Body of pancreas (tissue), 4 donors: Measurements from ENCODE around the gene WDR11. TPM values are rescaled to one million over a fixed set of nuclear protein-coding genes. Genes with fewer than 3 reads are reported as not detected.

Experiments used
- ATAC-seq: fragments of 150-250 bp; one replicate; pipeline ENCODE4 v1.9.1; 2016
- DNase-seq, 4 donors: peaks; one replicate each; pipeline ENCODE4 v3.0.0-alpha.2; 2019
- H3K27ac ChIP-seq, 4 donors: fragments of 200-600 bp; sonication (generic); 1 replicate in 3 of 4; 2 replicates in 1 of 4; pipeline versions ENCODE4 v1.5.1 to v1.6.1; 2016 to 2019; ENCODE audit warnings: mild to moderate bottlenecking in 1 of 4, mixed read lengths in 1 of 4, moderate library complexity in 1 of 4
- H3K27me3 ChIP-seq, 2 donors: fragments of 200-600 bp; sonication (generic); one replicate each; pipeline ENCODE4 v1.6.0; 2016; ENCODE audit warnings: mild to moderate bottlenecking in 1 of 2
- H3K36me3 ChIP-seq, 2 donors: fragments of 200-600 bp; sonication (generic); replicated peaks in 1 of 2; 2 replicates each; pipeline ENCODE4 v1.5.1; 2016; ENCODE audit warnings: low read depth in 2 of 2; ENCODE audit not compliant: insufficient read depth in 1 of 2
- H3K4me1 ChIP-seq: fragments of 200-600 bp; sonication (generic); one replicate; pipeline ENCODE4 v1.6.0; 2016
- H3K4me3 ChIP-seq, 2 donors: fragments of 200-600 bp; sonication (generic); 1 replicate in 1 of 2; 2 replicates in 1 of 2; pipeline ENCODE4 v1.5.1; 2016 to 2019
- H3K9me3 ChIP-seq, 3 donors: fragments of 200-600 bp; sonication (generic); 1 replicate in 2 of 3; 2 replicates in 1 of 3; pipeline ENCODE4 v1.5.1; 2016
- POLR2A ChIP-seq, 3 donors: fragments of 450-650 bp; IDR thresholded peaks; one replicate each; pipeline ENCODE4 v1.6.1; 2016; ENCODE audit warnings: antibody characterized with exemption in 3 of 3, mild to moderate bottlenecking in 2 of 3
- WGBS, 2 donors: methylation state at CpG; one replicate each; pipeline ENCODE4 v1.1.5; 2017; 5-methylcytosine and 5-hydroxymethylcytosine counted together
- intact Hi-C: fragments of 100-400 bp; cut with DNase I; formaldehyde crosslinking; loops from one replicate; pipeline ENCODE4 v1.15.1; 2023
- total RNA-seq, 2 donors: library from RNA; depleted of rRNA; stranded (reverse); fragments of >200 nt; gene quantifications; one replicate each; pipeline ENCODE4 v1.1.0, GENCODE V29; 2016
- TF ChIP-seq, protein P1 (sequence below), 7 experiments: fragments of 450-650 bp in 4 of 7; fragments of 200-600 bp in 3 of 7; sonication (generic) in 3 of 7; IDR thresholded peaks; one replicate each; pipeline ENCODE4 v1.5.1; 2016 to 2019; ENCODE audit warnings: antibody characterized with exemption in 7 of 7

Gene WDR11
- total RNA-seq, 2 donors from 2014 or later: 24.7 to 43.3 TPM

DNA sequence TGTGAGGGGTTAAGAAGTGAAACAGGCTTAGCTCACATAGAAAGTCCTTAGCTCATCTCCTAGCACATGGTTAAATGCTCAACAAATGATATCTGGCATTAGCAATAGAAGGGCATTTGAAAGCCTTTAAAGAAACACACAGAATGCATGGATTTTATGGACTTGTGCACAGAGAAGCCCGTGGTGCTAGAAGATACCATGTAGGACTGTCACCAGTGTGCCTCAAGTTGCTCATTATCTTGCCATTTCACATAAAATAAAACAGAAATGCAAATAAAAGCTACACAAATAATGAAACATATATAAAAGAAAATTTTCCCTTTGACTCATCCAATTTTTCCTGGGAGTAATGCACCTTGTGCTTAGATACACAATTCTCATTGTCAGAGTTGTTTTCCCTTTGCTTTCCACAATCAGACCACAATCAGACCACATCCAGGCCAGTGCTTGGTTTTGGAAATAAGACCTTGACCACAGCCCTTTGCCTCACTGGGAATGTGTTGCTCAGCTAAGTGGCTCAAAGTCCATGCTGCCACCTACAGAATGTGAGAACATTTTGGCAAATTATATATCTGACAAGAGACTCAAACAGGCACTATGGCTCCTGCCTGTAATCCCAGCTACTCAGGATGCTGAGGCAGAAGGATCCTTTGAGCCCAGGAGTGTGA is 9.5 kb upstream of the WDR11 start:
- WGBS, 2 donors: 63 to 77% methylated on average over 1 of the region's 1 CpG
- Histone ChIP-seq H3K4me1 (no peaks in the 10 kb centered on the region), H3K4me3 (no peak overlapping the region), H3K27me3 (no peaks in the 10 kb centered on the region), H3K36me3 (no peaks in the 10 kb centered on the region), H3K27ac (no peak overlapping the region), H3K9me3 (no peaks in the 10 kb centered on the region)
- ATAC-seq: no peak
- TF ChIP-seq POLR2A (IDR thresholded peaks at IDR 0.05): no peak
- TF ChIP-seq, protein P1, sequence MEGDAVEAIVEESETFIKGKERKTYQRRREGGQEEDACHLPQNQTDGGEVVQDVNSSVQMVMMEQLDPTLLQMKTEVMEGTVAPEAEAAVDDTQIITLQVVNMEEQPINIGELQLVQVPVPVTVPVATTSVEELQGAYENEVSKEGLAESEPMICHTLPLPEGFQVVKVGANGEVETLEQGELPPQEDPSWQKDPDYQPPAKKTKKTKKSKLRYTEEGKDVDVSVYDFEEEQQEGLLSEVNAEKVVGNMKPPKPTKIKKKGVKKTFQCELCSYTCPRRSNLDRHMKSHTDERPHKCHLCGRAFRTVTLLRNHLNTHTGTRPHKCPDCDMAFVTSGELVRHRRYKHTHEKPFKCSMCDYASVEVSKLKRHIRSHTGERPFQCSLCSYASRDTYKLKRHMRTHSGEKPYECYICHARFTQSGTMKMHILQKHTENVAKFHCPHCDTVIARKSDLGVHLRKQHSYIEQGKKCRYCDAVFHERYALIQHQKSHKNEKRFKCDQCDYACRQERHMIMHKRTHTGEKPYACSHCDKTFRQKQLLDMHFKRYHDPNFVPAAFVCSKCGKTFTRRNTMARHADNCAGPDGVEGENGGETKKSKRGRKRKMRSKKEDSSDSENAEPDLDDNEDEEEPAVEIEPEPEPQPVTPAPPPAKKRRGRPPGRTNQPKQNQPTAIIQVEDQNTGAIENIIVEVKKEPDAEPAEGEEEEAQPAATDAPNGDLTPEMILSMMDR (IDR thresholded peaks at IDR 0.05): no peak
- no peak for DNase-seq
- intact Hi-C loops: no loop called here

DNA sequence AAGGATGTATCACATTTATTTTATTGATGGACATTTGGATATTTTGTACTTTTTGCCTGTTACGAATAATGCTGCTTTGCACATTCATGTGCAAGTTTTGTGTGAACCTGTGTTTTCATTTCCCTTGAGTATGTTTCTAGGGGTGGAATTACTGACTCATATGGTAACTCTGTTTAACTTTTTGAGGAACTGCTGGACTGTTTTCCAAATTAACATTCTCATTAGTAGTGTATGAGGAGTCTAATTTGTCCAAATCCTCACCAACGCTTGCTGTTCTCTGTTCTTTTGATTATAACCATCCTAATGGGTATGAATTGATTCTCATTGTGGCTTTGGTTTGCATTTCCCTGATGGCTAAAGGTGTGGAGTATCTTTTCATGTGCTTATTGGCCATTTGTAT is 3.2 kb downstream of the WDR11 start:
- WGBS, 2 donors: 95 to 98% methylated on average over 2 of the region's 2 CpGs
- H3K9me3 ChIP-seq: no peaks in the 10 kb centered on the region

DNA sequence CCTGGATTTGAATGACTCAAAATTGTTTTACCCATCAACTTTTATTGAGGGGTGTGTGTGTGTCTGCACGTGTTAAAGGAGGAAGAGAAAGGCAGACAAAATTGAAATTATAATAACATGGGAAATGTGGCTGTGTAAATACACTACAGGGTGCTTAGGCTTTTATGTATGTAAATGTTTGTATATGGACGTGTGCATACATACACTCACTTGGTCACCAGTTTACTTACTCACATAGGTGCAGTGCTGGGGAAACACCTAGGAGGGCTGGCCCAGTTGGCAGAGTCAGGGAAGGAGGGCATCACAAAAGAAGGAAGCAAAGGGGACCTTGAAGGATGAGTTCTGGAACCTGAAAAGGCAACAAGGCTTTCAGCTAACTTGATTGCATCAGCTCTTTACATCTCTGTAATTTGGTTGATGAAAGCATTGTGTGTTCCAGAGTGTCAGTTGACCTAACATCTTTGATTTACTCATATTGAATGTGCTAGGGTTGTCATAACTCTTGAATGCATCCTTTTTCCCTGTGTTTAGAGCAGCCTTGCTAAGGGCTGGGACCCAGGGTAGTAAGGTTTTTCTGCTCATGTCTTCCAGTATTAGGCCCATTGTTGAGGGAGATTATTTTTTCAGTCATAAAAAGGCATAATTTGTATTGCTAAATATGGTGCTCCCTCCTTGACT is 10.2 kb downstream of the WDR11 start:
- Histone ChIP-seq H3K4me3 (no peak overlapping the region), H3K4me1 (no peaks in the 10 kb centered on the region), H3K9me3 (no peaks in the 10 kb centered on the region), H3K36me3 (peaks cover 0 to 15% of the 10 kb centered on the region in 2 donors), H3K27me3 (no peaks in the 10 kb centered on the region), H3K27ac (no peak overlapping the region)
- DNase-seq (no peak), ATAC-seq (no peak)
- WGBS, 2 donors: 80 to 86% methylated on average over 2 of the region's 2 CpGs
- TF ChIP-seq, protein P1 (IDR thresholded peaks at IDR 0.05): no peak
- no peak for TF ChIP-seq POLR2A (IDR thresholded peaks at IDR 0.05)
- intact Hi-C loops: no loop called here

More for the DNA sequence above, 3.2 kb downstream of the WDR11 start:
- Histone ChIP-seq H3K27ac (no peak overlapping the region), H3K4me1 (peaks cover 19% of the 10 kb centered on the region), H3K4me3 (no peak overlapping the region), H3K27me3 (no peaks in the 10 kb centered on the region), H3K36me3 (no peaks in the 10 kb centered on the region)
- TF ChIP-seq, protein P1 (IDR thresholded peaks at IDR 0.05): no peak
- no peak for TF ChIP-seq POLR2A (IDR thresholded peaks at IDR 0.05)
- intact Hi-C loops: no loop called here
- ATAC-seq: no peak
- no peak for DNase-seq

DNA sequence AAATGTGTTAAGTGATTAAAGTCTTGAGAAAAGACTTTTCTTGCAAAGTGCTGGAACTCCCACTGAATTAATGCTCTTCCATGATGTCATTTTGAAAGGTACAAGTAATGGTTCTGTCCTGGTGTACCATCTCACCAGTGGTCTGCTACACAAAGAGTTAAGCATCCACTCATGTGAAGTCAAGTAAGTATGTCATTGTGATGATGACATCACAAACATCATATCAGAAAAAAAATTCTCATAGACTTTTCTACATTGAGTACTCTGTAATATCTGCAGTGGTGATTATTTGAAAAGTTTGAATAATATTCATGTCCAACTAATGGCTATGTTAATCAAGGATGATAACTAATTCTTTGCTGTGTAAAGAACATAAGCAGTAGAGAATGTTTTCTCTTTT is 22.6 kb downstream of the WDR11 start:
- Histone ChIP-seq H3K9me3 (no peaks in the 10 kb centered on the region), H3K4me3 (no peak overlapping the region), H3K27me3 (no peaks in the 10 kb centered on the region), H3K4me1 (no peaks in the 10 kb centered on the region), H3K36me3 (peaks cover 0 to 6% of the 10 kb centered on the region in 2 donors), H3K27ac (peak overlapping the region in 2 of 4 donors; percentile 27 to 46)
- TF ChIP-seq POLR2A (IDR thresholded peaks at IDR 0.05): no peak
- TF ChIP-seq, protein P1 (IDR thresholded peaks at IDR 0.05): no peak
- intact Hi-C loops: no loop called here
- DNase-seq (no peak), ATAC-seq (no peak)
